Left hindlimb (tissue), 1 donor: Measurements from ENCODE around the gene CRIP3.
"Not testable (repeated sequence)": the region's sequence is repeated elsewhere in the genome, so short reads cannot be mapped to it uniquely, and the experiment has no call there.

Source experiments
- DNase-seq: peaks from one replicate; pipeline ENCODE4 v3.0.0-alpha.2; 2018

CRIP3 gene

GRCh38 chr6:43308101-43308989, at the start of gene CRIP3:
TSS of gene CRIP3 (minus strand) at chr6:43308826. CDS start at chr6:43308792, 34 bp downstream.
- no peak for DNase-seq

- DNase-seq = no peak
Observed at GRCh38 chr6:43355862-43356590, 47.4 kb upstream of the CRIP3 start.

- DNase-seq = not testable (repeated sequence)
Observed at GRCh38 chr6:43351951-43352350, 43.3 kb upstream of the CRIP3 start.

GRCh38 chr6:43347444-43347843, 38.8 kb upstream of the CRIP3 start:
- DNase-seq = no peak

GRCh38 chr6:43347021-43347420, 38.4 kb upstream of the CRIP3 start:
- DNase-seq = no peak

GRCh38 chr6:43346243-43346642, 37.6 kb upstream of the CRIP3 start:
- not testable (repeated sequence) for DNase-seq

GRCh38 chr6:43339168-43339567, 30.5 kb upstream of the CRIP3 start:
- DNase-seq = no peak

GRCh38 chr6:43338243-43338642, 29.6 kb upstream of the CRIP3 start:
- DNase-seq = no peak

GRCh38 chr6:43336382-43336781, 27.8 kb upstream of the CRIP3 start:
- no peak for DNase-seq

GRCh38 chr6:43335469-43335868, 26.8 kb upstream of the CRIP3 start:
- DNase-seq = no peak

- DNase-seq = no peak
Observed at GRCh38 chr6:43334466-43335095, 26.0 kb upstream of the CRIP3 start.

- no peak for DNase-seq
Observed at GRCh38 chr6:43331891-43332290, 23.3 kb upstream of the CRIP3 start.

GRCh38 chr6:43331470-43331869, 22.8 kb upstream of the CRIP3 start:
- DNase-seq = no peak

GRCh38 chr6:43328528-43328927, 19.9 kb upstream of the CRIP3 start:
- no peak for DNase-seq

- no peak for DNase-seq
Observed at GRCh38 chr6:43325876-43326275, 17.2 kb upstream of the CRIP3 start.

GRCh38 chr6:43318011-43318410, 9.4 kb upstream of the CRIP3 start:
- no peak for DNase-seq

- no peak for DNase-seq
Observed at GRCh38 chr6:43313813-43314212, 5.2 kb upstream of the CRIP3 start.

- DNase-seq = no peak
Observed at GRCh38 chr6:43311666-43312065, 3.0 kb upstream of the CRIP3 start.

GRCh38 chr6:43310624-43311023, 2.0 kb upstream of the CRIP3 start:
- DNase-seq = no peak

GRCh38 chr6:43310134-43310533, 1.5 kb upstream of the CRIP3 start:
- DNase-seq = no peak

GRCh38 chr6:43308990-43309477, 408 bp upstream of the CRIP3 start:
- DNase-seq = no peak

- no peak for DNase-seq
Observed at GRCh38 chr6:43307451-43308100, 1.1 kb downstream of the CRIP3 start.

GRCh38 chr6:43306086-43306485, 2.5 kb downstream of the CRIP3 start:
- no peak for DNase-seq
